ENCODE results near the gene SCD.

DNA sequence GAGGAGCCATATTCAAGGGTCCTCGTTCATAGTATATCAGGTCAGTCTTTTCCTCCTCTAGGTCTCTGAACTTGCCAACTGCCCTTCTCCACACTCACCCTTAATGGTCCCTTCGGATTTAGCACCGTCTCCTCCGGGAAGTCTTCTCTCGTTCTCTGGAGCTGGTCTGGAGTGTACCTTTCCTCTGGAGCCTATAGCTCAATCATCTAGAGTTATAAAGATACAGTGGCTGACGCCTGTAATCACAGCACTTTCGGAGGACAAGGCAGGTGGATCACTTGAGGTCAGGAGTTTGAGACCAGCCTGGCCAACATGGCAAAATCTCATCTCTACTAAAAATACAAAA lies 4.4 kb upstream of the SCD start:
- TF ChIP-seq POLR2AphosphoS5 (IDR thresholded peaks at IDR 0.05; ENCODE audit: low read depth, low read length) (no peak), SIN3A (IDR thresholded peaks at IDR 0.05; ENCODE audit: borderline replicate concordance, insufficient read depth, low read length) (no peak), TAF1 (IDR thresholded peaks at IDR 0.05; ENCODE audit: borderline replicate concordance, insufficient read depth, low read length) (no peak), FOXP2 (optimal IDR thresholded peaks at IDR 0.05; ENCODE audit: borderline replicate concordance, extremely low read depth, extremely low read length, insufficient read depth) (no peak)
- TF ChIP-seq, protein P1, sequence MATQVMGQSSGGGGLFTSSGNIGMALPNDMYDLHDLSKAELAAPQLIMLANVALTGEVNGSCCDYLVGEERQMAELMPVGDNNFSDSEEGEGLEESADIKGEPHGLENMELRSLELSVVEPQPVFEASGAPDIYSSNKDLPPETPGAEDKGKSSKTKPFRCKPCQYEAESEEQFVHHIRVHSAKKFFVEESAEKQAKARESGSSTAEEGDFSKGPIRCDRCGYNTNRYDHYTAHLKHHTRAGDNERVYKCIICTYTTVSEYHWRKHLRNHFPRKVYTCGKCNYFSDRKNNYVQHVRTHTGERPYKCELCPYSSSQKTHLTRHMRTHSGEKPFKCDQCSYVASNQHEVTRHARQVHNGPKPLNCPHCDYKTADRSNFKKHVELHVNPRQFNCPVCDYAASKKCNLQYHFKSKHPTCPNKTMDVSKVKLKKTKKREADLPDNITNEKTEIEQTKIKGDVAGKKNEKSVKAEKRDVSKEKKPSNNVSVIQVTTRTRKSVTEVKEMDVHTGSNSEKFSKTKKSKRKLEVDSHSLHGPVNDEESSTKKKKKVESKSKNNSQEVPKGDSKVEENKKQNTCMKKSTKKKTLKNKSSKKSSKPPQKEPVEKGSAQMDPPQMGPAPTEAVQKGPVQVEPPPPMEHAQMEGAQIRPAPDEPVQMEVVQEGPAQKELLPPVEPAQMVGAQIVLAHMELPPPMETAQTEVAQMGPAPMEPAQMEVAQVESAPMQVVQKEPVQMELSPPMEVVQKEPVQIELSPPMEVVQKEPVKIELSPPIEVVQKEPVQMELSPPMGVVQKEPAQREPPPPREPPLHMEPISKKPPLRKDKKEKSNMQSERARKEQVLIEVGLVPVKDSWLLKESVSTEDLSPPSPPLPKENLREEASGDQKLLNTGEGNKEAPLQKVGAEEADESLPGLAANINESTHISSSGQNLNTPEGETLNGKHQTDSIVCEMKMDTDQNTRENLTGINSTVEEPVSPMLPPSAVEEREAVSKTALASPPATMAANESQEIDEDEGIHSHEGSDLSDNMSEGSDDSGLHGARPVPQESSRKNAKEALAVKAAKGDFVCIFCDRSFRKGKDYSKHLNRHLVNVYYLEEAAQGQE (IDR thresholded peaks at IDR 0.05; ENCODE audit: insufficient read depth in 1 of 2, low read depth in 2 of 2, low read length in 2 of 2), result no peak
